DOHH2 (cell line): ENCODE results near the gene PIGC.

Source experiments
- H3F3A ChIP-seq: fragments of 200-600 bp; sonication (generic), shearing (Covaris generic); 2 replicates; pipeline ENCODE4 v1.6.0; 2016; ENCODE audit warnings: antibody characterized with exemption, mild to moderate bottlenecking; ENCODE audit not compliant: control insufficient read depth, insufficient read depth
- H3K27ac ChIP-seq: fragments of 200-600 bp; sonication (generic); 2 replicates; pipeline ENCODE4 v1.5.1; 2014; ENCODE audit warnings: low read depth, mild to moderate bottlenecking, low read length, moderate library complexity
- H3K27me3 ChIP-seq: fragments of 200-600 bp; sonication (generic); 2 replicates; pipeline ENCODE4 v1.6.1; 2014; ENCODE audit warnings: mild to moderate bottlenecking, low read length, mixed read lengths; ENCODE audit not compliant: control insufficient read depth
- H3K36me3 ChIP-seq: fragments of 200-600 bp; sonication (generic); 2 replicates; pipeline ENCODE4 v1.6.1; 2014; ENCODE audit warnings: mild to moderate bottlenecking, low read length, moderate library complexity, mixed read lengths; ENCODE audit not compliant: control insufficient read depth
- H3K4me1 ChIP-seq: fragments of 200-600 bp; sonication (generic); 2 replicates; pipeline ENCODE4 v1.6.1; 2014; ENCODE audit warnings: mild to moderate bottlenecking, low read length, mixed read lengths; ENCODE audit not compliant: control insufficient read depth
- H3K4me2 ChIP-seq: fragments of 200-600 bp; sonication (generic); 2 replicates; pipeline ENCODE4 v1.6.0; 2014; ENCODE audit warnings: mild to moderate bottlenecking, low read length, moderate library complexity
- H3K4me3 ChIP-seq: fragments of 200-600 bp; sonication (generic); 2 replicates; pipeline ENCODE4 v1.5.1; 2014; ENCODE audit warnings: mild to moderate bottlenecking, low read length, mixed read lengths
- H3K79me2 ChIP-seq: fragments of 200-600 bp; sonication (generic); 2 replicates; pipeline ENCODE4 v1.6.1; 2014; ENCODE audit warnings: mild to moderate bottlenecking, low read length, mixed read lengths; ENCODE audit not compliant: control insufficient read depth
- H3K9me2 ChIP-seq: fragments of 200-600 bp; sonication (generic); replicated peaks from 2 replicates; pipeline ENCODE4 v1.6.1; 2014; ENCODE audit warnings: mild to moderate bottlenecking, low read length, mixed read lengths; ENCODE audit not compliant: control insufficient read depth
- H3K9me3 ChIP-seq: fragments of 200-600 bp; sonication (generic); 2 replicates; pipeline ENCODE4 v1.6.1; 2014; ENCODE audit warnings: antibody characterized with exemption, low read length, mixed read lengths; ENCODE audit not compliant: control insufficient read depth, insufficient read depth
- H4K20me1 ChIP-seq: fragments of 200-600 bp; sonication (generic); 2 replicates; pipeline ENCODE4 v1.6.0; 2014; ENCODE audit warnings: low read depth, mild to moderate bottlenecking, antibody characterized with exemption, low read length, moderate library complexity; ENCODE audit not compliant: control insufficient read depth, insufficient read depth
- EZH2phosphoT487 ChIP-seq: fragments of 200-600 bp; sonication (generic); IDR thresholded peaks from 2 replicates; pipeline ENCODE4 v1.6.1; 2017; ENCODE audit warnings: borderline replicate concordance, mild to moderate bottlenecking, antibody characterized with exemption, low read length, moderate library complexity, mixed read lengths
- TF ChIP-seq, protein P1 (sequence below): fragments of 200-600 bp; sonication (generic); IDR thresholded peaks from one replicate; pipeline ENCODE4 v1.5.1; 2014; ENCODE audit warnings: antibody characterized with exemption, mild to moderate bottlenecking, low read depth, low read length; ENCODE audit not compliant: poor library complexity, severe bottlenecking

PIGC gene

GRCh38 chr1:172447641-172448040, 3.8 kb upstream of the PIGC start:
- no peak overlapping the region for H3K4me3 ChIP-seq
- H4K20me1 ChIP-seq: no peaks in the 10 kb centered on the region
- no peaks in the 10 kb centered on the region for H3K27me3 ChIP-seq
- no peaks in the 10 kb centered on the region for H3K9me2 ChIP-seq
- no peaks in the 10 kb centered on the region for H3K9me3 ChIP-seq
- H3K36me3 ChIP-seq: peaks cover 1% of the 10 kb centered on the region
- peaks cover 17% of the 10 kb centered on the region for H3K4me1 ChIP-seq
- no peaks in the 10 kb centered on the region for H3F3A ChIP-seq
- TF ChIP-seq, protein P1, sequence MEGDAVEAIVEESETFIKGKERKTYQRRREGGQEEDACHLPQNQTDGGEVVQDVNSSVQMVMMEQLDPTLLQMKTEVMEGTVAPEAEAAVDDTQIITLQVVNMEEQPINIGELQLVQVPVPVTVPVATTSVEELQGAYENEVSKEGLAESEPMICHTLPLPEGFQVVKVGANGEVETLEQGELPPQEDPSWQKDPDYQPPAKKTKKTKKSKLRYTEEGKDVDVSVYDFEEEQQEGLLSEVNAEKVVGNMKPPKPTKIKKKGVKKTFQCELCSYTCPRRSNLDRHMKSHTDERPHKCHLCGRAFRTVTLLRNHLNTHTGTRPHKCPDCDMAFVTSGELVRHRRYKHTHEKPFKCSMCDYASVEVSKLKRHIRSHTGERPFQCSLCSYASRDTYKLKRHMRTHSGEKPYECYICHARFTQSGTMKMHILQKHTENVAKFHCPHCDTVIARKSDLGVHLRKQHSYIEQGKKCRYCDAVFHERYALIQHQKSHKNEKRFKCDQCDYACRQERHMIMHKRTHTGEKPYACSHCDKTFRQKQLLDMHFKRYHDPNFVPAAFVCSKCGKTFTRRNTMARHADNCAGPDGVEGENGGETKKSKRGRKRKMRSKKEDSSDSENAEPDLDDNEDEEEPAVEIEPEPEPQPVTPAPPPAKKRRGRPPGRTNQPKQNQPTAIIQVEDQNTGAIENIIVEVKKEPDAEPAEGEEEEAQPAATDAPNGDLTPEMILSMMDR: no peak
- no peak overlapping the region for H3K27ac ChIP-seq
- no peak overlapping the region for H3K4me2 ChIP-seq
- H3K79me2 ChIP-seq: peaks cover 12% of the 10 kb centered on the region

GRCh38 chr1:172446547-172446946, 2.7 kb upstream of the PIGC start:
- Histone ChIP-seq H3K9me3 (no peaks in the 10 kb centered on the region), H3K27me3 (no peaks in the 10 kb centered on the region)
- TF ChIP-seq, protein P1: no peak
- TF ChIP-seq EZH2phosphoT487: no peak

DNA sequence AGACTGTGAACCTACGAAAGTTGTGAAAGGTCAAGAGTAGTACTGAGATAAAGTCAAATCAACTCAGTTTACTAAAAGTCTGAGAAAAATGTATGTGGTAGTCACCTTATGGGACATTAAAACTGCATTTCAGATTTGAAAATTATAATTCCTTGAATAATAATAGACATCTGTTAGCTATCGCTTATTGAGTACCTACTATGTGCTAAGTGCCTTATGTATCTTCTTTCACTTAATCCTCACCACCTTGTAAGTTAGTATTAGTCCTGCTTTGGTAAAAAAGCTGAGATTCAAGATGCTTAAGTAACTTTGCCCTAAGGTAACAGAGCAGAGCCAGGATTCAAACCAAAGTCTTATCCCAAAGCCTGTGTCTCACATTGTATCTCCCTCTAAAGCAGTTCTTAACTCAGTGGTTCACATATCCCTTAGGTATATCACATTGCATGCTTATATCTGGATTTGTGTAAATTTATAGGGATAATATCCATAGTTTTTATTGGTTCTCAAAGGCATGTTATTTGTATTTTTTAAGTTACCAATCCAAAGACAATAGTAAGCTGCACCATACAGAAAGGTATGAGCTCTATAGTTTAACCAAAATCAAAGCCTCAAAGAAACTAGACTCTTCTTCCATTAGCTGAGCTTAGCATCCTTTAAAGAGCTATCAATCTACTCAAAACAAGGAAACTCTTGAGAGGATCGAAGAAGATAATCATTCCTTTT, 865 bp downstream of the PIGC start:
- Histone ChIP-seq H3K4me2 (peak overlapping the region; percentile 81), H3K9me3 (no peaks in the 10 kb centered on the region), H3K4me1 (peaks cover 13% of the 10 kb centered on the region), H3K79me2 (peaks cover 21% of the 10 kb centered on the region), H3K27ac (no peak overlapping the region), H4K20me1 (no peaks in the 10 kb centered on the region), H3K4me3 (peak overlapping the region; percentile 84), H3K9me2 (no peaks in the 10 kb centered on the region), H3K36me3 (peaks cover 20% of the 10 kb centered on the region), H3F3A (0 out of 2 replicates have a peak, but pooled peaks cover 2% of the 10 kb centered on the region), H3K27me3 (no peaks in the 10 kb centered on the region)
- TF ChIP-seq, protein P1: no peak
- TF ChIP-seq EZH2phosphoT487: no peak

More at GRCh38 chr1:172446547-172446946, 2.7 kb upstream of the PIGC start:
- no peaks in the 10 kb centered on the region for H3F3A ChIP-seq
- H3K9me2 ChIP-seq: no peaks in the 10 kb centered on the region
- no peak overlapping the region for H3K27ac ChIP-seq
- H3K4me3 ChIP-seq: no peak overlapping the region
- peaks cover 12% of the 10 kb centered on the region for H3K36me3 ChIP-seq
- peaks cover 21% of the 10 kb centered on the region for H3K79me2 ChIP-seq
- no peak overlapping the region for H3K4me2 ChIP-seq
- H4K20me1 ChIP-seq: no peaks in the 10 kb centered on the region
- H3K4me1 ChIP-seq: peaks cover 19% of the 10 kb centered on the region
